GM12873 (cell line): ENCODE results near the gene MR1.

Experiments used
- TF ChIP-seq, protein P1 (sequence below): IDR thresholded peaks from 2 replicates; pipeline ENCODE4 v1.5.1; 2012; ENCODE audit warnings: low read depth, mild to moderate bottlenecking, moderate library complexity, low read length, control low read depth; ENCODE audit not compliant: insufficient read depth; ENCODE audit errors: missing control alignments

Gene MR1

DNA sequence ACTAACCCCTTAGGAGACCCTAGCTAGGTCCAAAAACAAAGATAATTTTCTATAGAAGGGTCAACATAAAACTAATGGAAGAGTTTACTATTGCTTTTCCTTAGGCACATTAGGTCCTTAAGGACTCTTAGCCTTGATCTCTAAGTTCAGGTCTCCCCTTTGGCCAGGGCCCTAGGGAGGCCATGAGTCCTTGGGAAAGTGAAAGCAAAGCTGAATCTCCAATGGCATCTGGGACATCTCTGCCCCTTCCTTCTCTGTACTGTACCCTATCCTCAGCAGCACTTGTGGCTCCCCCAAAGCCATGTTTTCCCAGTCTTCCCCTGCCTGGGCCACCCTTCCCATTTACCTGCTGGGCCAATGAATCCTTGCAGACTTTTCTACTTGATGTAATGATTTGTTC lies 69.1 kb downstream of the MR1 start:
- TF ChIP-seq, protein P1, sequence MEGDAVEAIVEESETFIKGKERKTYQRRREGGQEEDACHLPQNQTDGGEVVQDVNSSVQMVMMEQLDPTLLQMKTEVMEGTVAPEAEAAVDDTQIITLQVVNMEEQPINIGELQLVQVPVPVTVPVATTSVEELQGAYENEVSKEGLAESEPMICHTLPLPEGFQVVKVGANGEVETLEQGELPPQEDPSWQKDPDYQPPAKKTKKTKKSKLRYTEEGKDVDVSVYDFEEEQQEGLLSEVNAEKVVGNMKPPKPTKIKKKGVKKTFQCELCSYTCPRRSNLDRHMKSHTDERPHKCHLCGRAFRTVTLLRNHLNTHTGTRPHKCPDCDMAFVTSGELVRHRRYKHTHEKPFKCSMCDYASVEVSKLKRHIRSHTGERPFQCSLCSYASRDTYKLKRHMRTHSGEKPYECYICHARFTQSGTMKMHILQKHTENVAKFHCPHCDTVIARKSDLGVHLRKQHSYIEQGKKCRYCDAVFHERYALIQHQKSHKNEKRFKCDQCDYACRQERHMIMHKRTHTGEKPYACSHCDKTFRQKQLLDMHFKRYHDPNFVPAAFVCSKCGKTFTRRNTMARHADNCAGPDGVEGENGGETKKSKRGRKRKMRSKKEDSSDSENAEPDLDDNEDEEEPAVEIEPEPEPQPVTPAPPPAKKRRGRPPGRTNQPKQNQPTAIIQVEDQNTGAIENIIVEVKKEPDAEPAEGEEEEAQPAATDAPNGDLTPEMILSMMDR = no peak

DNA sequence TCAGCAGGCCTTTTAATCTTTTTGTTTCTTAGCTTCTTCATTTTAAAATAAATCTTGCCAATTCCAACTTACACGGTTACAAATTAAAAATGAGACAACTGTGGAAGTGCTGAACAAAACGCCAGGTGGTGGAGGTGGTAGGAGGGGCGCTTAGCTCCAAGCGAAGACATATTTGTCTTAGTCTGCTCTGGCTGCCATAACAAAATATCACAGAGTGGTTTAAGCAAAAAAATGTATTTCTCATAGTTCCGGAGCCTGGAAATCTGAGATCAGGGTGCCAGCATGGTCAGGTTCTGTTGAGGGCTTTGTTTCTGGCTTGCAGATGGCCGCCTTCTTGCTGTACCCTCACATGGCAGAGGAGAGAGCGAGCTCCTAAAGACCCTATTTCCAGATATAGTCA lies 69.6 kb downstream of the MR1 start:
- TF ChIP-seq, protein P1 = no peak

DNA sequence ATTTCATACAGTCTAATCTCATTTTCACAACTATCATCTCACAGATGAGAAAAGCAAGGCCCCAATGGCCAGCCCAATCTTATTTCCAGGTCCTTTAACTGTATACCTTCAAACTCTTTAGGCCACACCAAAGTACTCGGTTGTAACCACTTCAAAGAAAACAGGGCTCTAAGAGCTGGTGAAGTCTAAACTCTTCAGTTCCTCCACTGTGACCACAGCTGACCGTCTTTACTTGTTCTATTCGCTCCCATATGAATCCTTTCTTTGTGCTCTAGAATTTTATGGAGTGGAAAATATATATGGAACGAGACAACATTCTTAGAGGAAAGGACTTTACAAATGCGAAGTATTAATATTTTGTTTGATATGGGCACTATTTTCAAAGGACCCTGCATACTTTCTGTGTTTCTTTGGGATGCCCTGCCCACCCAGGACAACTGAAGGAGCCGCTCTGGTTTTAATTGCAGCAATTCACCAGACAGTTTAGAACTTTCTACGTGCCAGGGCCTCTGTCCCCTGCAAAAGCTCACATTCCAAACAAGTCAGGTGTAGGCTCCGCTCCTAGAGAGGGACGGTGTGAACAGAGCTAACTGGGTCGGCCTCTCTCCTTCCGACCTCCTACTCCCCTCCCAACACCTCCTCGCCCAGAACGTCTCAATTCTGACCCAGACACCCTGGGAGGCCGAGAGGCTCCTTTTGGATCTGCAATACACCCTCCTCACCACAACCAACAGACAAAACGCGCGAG lies 70.4 kb downstream of the MR1 start:
- TF ChIP-seq, protein P1 = peak; percentile 39

DNA sequence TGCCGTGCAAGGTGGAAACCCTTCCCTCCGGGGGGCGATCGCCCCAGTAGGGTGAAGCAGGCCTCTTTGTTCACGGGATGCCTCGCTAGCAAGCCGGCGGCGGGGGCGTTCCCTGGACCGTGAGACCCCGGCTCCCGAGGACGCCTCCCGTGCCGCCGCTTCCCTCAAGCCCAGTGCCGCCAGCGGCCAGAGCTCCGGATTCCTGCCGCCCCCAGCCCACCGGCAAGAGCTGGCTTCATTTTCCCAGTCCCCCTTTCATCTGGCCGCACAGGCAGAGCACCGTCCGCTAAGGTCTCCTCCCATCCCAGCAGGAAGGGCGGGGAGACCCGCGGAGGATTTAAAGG lies 71.0 kb downstream of the MR1 start:
- TF ChIP-seq, protein P1 = no peak

DNA sequence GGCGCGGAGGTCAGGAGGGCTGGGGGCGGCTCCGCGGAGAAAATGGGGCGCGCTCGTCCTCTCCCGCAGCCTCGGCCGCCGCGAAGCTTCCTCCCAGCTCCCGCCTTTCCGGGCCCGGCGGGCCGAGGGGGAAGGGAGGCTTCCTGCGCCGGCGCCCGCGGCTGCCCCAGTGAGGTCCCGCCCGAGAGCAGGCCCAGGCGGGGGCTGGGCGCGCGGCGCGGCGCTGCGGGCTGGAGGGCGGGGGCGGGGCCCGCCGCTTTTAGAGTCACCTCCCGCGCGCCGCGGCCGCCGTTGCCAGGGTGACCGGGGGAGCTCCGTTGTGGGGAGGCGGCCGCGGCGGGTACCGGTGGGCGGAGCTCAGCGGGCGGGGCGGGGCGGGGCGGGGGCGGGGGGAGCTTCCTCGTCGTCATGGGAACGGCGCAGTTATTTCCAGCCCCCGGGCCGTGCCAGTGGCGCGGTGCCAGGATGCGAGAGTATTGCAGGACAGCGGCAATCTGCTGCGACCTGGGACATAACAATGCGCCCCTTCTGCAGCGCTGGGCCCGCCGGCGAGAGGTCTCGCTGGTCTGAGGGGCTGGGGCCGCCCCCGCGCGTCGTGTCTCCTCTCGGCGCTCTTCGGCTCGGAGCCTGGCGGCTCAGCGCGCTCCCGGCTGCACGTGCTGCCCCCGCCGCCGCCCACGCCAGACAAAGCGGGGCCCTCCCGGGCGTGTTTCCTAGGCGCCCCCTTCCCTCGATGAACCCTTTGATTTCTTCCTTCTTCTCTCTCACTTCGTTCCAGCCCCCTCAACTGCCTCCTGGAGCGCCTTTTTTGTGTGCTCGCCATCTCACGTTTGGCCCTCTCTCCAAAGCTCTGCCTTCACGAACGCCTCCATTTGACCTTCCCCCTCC lies 71.6 kb downstream of the MR1 start:
- TF ChIP-seq, protein P1 = no peak

DNA sequence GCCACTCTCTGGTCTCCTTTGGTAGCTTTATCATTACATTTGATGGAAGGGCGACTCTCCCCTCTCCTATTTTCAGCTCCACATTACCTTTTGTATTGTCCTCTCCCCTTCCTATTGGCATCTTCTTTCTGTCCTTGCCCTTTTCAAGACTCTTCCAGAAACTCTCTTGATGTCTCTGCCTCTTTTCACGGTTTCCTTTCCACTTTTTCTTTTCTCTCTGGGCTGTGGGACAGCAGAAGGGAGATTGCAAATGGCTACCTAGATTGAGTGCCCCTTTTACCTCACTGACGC lies 72.2 kb downstream of the MR1 start:
- TF ChIP-seq, protein P1 = no peak

DNA sequence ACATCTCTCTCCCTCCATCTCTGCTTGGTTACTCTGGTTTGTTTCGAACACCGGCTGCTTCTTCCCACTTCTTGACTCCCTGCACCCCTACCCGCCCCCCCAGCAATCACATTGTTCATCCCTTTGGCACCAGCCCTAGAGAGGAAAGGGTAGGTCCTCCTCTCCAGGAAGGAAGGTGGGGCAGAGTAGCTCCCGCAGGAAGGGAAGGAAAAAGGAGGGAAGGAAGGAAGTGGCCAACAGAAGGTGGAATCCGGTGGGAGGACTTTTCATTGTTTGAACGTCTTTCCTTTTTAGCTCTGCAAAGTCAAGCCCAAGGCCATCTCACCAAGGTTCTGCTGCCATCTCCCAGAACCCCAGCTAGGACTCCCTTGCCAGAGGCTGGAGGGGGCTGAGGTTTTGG lies 72.7 kb downstream of the MR1 start:
- TF ChIP-seq, protein P1 = no peak
